NB4 (cell line): Measurements from ENCODE around the gene MTMR3.

Experiments used
- DNase-seq: peaks from one replicate; pipeline ENCODE4 v3.0.0; 2010; ENCODE audit warnings: low read depth
- H3K4me3 ChIP-seq: one replicate; pipeline ENCODE4 v1.5.1; 2011; ENCODE audit warnings: mild to moderate bottlenecking, low read depth, low read length, moderate library complexity
- CTCF ChIP-seq: IDR thresholded peaks from one replicate; pipeline ENCODE4 v1.5.1; 2012; ENCODE audit warnings: low read depth, low read length
- MAX ChIP-seq: IDR thresholded peaks from 2 replicates; pipeline ENCODE4 v1.6.1; 2011; ENCODE audit warnings: low read depth, low read length
- MYC ChIP-seq: IDR thresholded peaks from 2 replicates; pipeline ENCODE4 v1.6.1; 2011; ENCODE audit warnings: low read depth, low read length
- POLR2A ChIP-seq: IDR thresholded peaks from 2 replicates; pipeline ENCODE4 v1.6.1; 2011; ENCODE audit warnings: mild to moderate bottlenecking; ENCODE audit not compliant: insufficient read length; ENCODE audit errors: extremely low read depth

Gene MTMR3

GRCh38 chr22:29877620-29878019, 5.4 kb upstream of the MTMR3 start:
- H3K4me3 ChIP-seq: no peak overlapping the region
- DNase-seq: peak; percentile 25
- TF ChIP-seq MAX (no peak), MYC (no peak), POLR2A (no peak), CTCF (no peak)

GRCh38 chr22:29879753-29880152, 3.2 kb upstream of the MTMR3 start:
- DNase-seq: peak; percentile 21
- TF ChIP-seq MYC (no peak), POLR2A (no peak), MAX (no peak), CTCF (no peak)
- no peak overlapping the region for H3K4me3 ChIP-seq

GRCh38 chr22:29882716-29883044, 294 bp upstream of the MTMR3 start:
- TF ChIP-seq MYC (no peak), CTCF (no peak), POLR2A (no peak), MAX (no peak)
- no peak for DNase-seq
- H3K4me3 ChIP-seq: peak overlapping the region; percentile 44

GRCh38 chr22:29883775-29884097, 762 bp downstream of the MTMR3 start:
- no peak for DNase-seq
- H3K4me3 ChIP-seq: peak overlapping the region; percentile 64
- TF ChIP-seq MYC: no peak
- TF ChIP-seq CTCF: no peak
- no peak for TF ChIP-seq MAX
- no peak for TF ChIP-seq POLR2A

- H3K4me3 ChIP-seq: peak overlapping the region; percentile 8
Observed at GRCh38 chr22:29885610-29886009, 2.6 kb downstream of the MTMR3 start.

More at GRCh38 chr22:29885610-29886009, 2.6 kb downstream of the MTMR3 start:
- no peak for DNase-seq
- TF ChIP-seq MYC (no peak), MAX (no peak), CTCF (no peak), POLR2A (no peak)
